Ammon's horn (tissue), 1 donor: ENCODE results near the gene ELF2.
A peak's percentile ranks its signal among the peaks of the same experiment; 100 is the strongest.
"Not testable (repeated sequence)": the region's sequence is repeated elsewhere in the genome, so short reads cannot be mapped to it uniquely, and the experiment has no call there.

Experiments used
- DNase-seq: peaks from one replicate; pipeline ENCODE4 v3.0.0-alpha.2; 2016; ENCODE audit warnings: low spot score

The ELF2 gene

GRCh38 chr4:139076016-139076744 is 100.8 kb downstream of the ELF2 start:
- no peak for DNase-seq

DNA sequence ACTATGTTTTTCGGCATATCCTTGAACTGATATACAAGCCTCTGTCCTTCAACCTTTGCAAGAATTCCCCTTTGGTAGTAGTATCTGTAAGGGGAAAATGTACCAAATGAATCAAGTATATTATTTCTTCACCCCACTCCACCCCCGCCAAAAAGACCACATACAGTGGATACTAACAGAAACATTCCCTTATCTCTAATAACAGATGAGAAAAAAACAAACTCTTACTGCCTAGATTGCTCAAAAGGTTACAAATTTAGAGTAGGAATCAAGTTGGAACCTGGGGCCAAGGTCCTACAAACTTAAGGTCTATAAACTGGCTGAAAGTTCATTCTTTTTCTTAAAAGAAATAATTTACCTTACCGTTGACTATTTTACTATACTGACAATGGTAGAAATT is 116.4 kb downstream of the ELF2 start:
- no peak for DNase-seq

GRCh38 chr4:139059026-139059425 is 118.0 kb downstream of the ELF2 start:
- not testable (repeated sequence) for DNase-seq

DNA sequence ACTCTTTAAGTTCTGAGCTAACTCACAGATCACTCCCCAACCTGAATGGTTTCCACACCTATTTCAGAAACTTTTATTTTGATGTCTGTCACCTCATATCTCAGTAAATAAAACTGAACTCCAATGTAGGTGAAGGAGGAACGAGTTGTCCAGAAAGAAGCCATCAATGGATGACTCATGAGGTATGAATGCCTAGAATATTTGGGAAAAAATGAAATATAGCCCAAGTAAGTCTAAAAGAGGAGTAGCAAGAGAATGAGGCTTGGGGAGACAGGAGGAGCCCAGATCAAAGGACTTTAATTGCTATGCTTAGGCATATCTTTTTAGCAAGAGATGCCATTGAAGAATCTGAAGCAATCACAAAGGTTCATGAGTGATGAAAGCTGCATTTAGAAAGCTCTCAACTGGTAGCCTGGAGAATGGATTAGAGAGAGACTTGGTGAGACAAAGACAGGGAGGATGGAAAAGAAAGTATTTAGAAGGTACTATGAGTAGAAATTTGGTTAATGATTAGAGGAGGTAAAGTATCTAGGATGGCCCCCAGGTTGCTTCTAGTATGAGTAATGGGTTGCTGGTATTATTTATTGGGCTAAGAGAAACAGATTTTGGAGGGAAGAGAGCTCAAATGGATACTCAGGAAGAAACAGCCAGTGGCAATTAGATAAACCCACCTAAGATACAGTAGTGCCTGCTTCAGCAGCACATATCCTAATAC is 122.1 kb downstream of the ELF2 start:
- DNase-seq, result no peak

DNA sequence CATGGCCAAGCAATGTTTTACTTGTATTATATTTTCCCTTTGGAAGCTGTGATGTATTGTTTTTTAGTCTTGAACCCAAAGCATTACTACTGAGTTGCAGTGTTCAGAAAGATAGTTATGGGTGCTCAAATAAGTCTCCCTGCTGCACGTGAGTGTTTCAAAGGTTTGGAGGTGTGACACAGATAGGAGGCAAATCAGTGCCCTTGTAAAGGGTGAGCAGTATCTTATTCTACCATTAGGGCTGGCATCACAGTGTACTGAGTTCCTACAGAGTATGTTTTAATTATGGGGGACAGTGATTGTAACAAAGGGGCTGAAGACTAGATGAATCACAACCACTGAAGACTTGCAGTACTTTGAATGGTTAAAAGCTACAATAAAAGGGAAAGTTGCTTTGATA is 123.1 kb downstream of the ELF2 start:
- DNase-seq, result no peak

- DNase-seq, result no peak
These were observed 126.6 kb downstream of the ELF2 start for GRCh38 chr4:139050446-139050845.

GRCh38 chr4:139048026-139048425 is 129.0 kb downstream of the ELF2 start:
- DNase-seq, result no peak

- no peak for DNase-seq
These were observed 132.7 kb downstream of the ELF2 start for GRCh38 chr4:139044291-139044690.

- DNase-seq, result peak; percentile 31
These were observed 134.0 kb downstream of the ELF2 start for GRCh38 chr4:139042981-139043460.

DNA sequence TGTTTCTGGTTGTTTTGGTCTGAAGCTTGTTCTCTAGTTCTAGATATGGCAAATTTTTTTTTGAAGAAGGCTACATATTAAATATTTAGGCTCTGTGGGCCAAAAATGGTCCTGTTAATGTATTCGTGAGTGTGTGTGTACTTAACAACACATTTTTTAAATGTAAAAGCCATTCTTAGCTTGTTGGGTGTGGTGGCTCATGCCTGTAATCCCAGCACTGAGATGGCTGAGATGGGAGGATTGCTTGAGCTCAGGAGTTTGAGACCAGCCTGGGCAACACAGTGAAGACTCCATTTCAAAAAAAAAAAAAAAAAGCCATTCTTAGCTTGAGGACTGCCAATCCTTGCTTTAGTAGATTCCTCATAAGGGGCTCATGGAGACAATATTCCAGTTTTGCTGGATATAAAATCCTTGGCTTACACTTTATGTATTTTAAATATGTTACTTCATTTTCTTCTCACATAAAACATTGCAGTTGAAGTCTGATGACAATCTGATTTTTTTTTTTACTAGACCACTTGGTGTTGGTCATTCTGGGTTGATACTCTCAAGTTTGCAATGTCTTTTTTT is 138.1 kb downstream of the ELF2 start:
- no peak for DNase-seq

GRCh38 chr4:139036885-139037284 is 140.1 kb downstream of the ELF2 start:
- no peak for DNase-seq

GRCh38 chr4:139035650-139036049 is 141.4 kb downstream of the ELF2 start:
- DNase-seq, result no peak

DNA sequence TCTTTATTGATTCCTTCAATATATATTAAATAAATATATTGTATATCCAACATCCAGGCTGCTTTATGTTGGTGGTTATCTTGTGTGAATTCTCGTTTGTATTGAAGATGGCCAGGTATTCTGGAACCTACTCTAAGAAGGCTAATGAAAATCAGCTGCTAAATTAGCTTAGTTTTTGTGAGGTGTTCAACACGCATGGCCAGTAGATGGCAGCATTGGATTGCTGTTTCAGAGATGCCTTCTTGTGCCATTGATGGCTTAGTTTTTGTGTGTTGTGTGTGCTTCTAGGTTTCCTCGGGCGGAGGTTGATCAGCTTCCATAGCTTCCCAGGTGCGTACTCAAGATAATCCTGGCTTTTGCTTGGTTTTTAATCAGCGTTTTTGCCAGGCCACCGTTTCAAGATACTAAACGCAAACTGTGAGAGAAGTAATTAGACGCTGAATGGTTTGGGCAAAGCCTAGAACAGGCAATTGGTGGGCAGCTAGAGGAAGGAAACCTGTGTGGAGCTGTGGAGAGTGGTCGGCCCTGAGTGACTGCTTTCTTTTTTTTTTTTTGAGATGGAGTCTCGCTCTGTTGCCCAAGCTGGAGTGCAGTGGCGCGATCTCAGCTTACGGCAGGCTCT is 146.3 kb downstream of the ELF2 start:
- peak; percentile 93 for DNase-seq

GRCh38 chr4:139029866-139030363 is 147.1 kb downstream of the ELF2 start:
- DNase-seq, result not testable (repeated sequence)

- DNase-seq, result peak; percentile 89
These were observed 148.8 kb downstream of the ELF2 start for GRCh38 chr4:139028191-139028661.

GRCh38 chr4:139027776-139028175 is 149.2 kb downstream of the ELF2 start:
- no peak for DNase-seq

DNA sequence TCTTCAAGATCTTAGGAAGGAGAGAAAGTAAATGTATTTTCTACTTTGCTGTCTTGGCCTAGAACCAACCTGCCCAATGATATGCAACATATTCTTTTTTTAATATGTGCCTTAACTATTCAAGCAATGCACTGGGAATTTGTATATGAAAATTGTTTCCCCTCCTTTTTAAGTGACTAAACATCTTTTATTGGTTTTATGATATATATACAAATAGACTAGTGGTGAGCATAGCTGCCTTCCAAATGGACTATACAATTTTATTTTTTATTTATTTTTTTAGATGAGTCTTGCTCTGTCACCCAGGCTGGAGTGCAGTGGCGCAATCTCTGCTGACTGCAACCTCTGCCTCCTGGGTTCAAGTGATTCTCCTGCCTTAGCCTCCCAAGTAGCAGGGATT is 151.2 kb downstream of the ELF2 start:
- DNase-seq, result no peak

GRCh38 chr4:139024686-139025085 is 152.3 kb downstream of the ELF2 start:
- no peak for DNase-seq

DNA sequence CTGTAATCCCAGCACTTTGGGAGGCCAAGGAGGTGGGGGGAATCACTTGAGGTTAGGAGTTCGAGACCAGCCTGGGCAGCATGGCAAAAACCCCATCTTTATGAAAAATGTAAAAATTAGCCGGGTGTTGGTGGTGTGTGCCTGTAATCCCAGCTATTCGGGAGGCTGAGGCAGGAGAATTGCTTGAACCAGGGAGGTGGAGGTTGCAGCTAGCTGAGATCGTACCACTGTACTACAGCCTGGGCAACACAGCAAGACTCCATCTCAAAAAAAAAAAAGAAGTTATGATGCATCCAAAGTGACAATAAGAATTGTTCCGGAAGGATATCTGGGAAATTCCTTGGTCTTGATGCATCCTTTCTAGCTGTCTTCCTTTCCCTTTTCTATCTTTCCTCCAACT is 154.2 kb downstream of the ELF2 start:
- no peak for DNase-seq

DNA sequence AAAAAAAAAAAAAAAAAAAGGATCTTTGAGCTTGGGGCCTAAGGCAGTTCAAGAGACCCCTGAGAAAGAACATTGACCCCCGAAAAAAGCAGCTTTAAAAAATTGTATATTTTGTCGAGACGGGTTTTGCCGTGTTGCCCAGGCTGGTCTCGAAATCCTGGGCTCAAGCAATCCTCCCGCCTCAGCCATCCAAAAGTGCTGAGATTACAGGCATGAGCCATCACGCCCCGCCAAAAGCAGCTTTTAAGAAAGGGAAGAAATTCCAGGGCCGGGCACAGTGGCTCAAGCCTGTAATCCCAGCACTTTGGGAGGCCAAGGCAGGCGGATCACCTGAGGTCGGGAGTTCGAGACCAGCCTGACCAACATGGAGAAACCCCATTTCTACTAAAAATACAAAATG is 155.9 kb downstream of the ELF2 start:
- not testable (repeated sequence) for DNase-seq

GRCh38 chr4:139020384-139020783 is 156.6 kb downstream of the ELF2 start:
- no peak for DNase-seq
